GM21447 (cell line): Measurements from ENCODE around the gene REEP3.

Experiments used
- ATAC-seq: cut with Tn5 transposase; IDR thresholded peaks from one replicate; pipeline ENCODE4 v1.9.1; 2021; ENCODE audit not compliant: unreplicated experiment

The REEP3 gene

DNA sequence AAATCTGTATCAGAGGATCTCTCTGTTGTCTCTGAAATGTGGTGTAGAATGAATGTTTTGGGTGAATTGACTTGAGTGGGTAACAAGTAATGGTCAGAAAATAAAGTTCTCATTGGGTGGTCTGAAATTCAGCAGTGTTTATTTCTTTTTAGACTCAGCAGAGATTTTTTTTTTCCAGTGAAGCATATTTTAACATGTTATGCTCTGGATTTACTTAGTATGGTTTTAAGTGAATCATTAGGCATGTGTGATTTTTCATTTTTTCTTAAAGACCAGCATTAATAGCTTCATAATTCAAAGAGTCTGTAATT lies 63.5 kb downstream of the REEP3 start:
- ATAC-seq, result no peak

DNA sequence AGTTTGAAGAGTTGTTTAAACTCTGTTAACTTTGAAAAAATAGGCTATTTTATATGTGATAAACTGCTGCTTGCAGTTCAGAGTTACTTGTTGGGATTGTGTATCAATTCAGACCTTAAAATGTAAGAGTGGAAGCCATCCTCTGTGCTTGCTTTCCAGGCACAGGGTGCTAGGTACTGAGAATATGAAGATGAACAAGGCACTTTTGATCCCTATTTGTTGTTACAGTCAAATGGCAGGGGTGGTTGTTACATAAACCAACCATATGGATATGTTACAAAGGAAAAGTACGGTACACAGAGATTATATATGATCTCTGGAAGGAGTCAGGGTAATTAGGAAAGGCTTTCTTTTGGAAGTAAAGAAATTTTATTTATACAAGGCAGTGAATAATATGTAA lies 63.8 kb downstream of the REEP3 start:
- no peak for ATAC-seq

DNA sequence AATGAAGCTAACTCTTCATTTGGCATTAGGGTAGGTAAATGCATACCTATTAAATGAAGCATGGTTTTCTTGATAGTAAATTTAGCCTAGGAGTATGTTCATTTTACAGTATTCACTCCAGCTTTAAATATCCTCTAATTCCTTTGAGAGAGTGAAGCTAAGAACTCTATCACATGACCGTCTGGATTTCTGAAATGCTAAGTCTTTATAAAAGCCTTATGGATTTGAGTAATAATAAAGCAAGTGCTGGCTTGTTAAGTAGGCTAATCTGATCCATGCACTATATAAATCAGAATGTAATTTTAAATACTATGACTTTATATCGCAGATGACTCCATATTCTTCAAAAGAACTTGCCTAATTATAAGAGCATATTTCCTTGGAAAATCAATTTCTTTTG lies 64.8 kb downstream of the REEP3 start:
- ATAC-seq, result no peak

DNA sequence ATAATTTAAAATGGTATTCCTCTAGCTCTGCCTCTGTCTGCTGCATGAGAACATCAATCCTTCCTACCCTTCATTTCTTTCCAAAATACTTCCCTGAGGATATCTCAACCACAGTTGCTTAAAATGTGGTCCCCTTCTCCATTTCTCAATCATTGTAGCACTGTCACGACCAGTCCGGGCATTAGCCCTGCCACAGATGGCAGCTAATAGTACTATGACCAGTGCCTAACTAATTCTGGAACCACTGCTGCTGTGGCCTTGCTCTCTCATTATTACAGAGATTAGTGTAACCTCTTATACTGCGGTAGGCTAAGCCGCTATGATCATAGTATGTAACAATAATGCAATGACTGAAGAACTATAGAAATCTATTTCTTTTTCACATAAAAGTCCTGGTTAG lies 66.0 kb downstream of the REEP3 start:
- no peak for ATAC-seq

DNA sequence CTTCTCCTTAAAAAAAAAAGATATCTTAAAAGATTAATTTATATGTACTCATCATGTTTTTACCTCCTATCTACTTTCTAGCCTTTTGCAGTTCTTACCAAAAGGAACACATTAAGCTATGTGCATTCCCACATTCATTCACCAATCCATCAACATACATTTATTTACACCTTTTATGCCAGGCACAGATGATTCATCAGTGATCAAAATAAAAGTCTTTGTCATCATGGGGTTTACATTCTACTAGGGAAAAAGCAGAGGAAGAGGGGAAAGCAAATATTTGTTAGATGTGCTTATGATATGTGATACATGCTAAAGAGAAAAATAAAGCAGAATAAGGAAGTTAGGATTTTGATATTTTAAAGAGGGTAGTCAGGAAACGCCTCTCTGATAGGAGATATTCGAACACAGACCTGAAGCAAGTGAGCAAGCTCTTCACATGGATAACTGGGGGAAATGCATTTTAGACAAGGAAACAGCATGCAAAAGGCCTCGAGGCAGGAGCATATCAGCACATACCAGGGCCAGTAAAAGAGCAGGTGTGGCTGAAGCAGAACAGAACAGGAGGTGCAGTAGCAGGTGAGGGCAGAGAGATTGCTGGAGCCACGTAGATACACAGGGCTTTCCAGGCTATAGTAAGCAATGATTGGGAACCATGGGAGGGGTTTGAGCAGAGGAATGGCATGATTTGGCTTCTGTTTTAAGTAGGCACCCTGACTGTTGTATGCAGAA lies 67.4 kb downstream of the REEP3 start:
- ATAC-seq, result no peak

DNA sequence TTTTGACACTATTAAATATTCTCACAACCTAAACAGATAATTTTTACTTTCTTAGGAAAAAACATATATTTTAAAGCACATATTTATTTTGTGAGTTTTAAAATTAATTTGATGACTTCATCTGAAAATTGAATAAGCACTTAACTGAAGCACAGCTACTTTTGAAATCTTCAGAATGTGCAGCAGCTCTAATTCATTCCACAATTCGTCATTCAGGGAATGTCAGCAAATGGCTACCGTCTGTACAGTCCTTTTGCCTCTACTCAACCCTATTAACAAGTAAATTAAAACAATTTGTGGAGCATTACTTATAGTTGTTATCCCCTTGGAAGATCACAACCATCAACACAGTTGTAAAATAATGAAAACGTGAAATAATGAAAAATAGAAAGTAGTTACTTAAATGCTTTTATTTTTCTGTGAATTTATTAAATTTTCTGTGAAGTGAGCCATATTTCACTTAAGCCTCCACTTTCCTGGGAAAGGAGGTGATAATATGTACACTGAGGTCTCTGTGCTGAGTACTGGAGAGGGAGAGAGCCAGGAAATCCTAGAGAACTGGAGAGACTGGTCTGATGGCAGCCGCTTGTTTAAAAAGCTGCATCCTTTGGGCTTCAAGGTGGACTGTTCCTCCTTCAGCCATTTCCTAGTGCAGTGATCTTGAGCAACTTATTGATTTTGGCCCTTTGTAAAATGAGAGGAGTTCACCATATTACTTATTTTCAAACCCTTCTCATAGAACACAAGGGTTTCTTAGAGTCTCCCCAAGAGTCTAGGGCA lies 70.6 kb downstream of the REEP3 start:
- ATAC-seq, result no peak

DNA sequence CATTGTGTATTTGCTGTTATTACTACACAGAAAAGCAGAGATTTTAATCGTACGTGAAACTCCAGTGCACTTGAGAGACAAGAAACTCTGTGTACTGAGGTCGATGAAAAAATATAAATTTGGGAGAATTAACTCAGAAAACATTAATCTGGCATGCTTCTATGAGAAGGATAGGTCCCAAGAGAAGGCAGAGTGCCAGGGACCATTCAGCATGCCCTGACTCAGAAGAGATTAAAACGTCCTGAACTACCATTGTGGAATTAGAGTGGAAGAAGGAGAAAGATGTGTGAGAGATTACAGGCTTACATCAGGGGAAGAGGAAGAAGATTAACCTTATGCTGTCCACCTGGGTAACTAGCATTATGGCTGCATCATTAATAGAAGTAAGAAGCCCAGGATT lies 72.4 kb downstream of the REEP3 start:
- no peak for ATAC-seq

DNA sequence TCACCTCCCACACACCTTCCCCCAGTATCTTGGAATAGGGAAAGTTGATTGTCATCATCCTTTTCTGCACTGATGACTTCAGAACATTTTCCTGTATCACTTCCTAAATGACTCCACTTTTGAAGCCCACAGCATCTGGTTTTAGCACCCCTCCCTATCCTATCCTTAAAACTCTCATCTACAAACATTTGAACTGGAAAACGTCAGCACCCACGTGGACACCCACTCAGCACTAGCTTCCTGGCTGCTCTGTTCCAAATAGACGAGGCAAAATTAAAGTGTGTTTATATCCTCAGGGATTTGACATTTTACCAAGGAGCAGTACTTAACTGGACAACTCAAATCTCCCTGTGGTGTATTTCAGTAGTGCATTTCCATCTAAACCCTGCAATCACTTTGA lies 73.9 kb downstream of the REEP3 start:
- ATAC-seq, result no peak

DNA sequence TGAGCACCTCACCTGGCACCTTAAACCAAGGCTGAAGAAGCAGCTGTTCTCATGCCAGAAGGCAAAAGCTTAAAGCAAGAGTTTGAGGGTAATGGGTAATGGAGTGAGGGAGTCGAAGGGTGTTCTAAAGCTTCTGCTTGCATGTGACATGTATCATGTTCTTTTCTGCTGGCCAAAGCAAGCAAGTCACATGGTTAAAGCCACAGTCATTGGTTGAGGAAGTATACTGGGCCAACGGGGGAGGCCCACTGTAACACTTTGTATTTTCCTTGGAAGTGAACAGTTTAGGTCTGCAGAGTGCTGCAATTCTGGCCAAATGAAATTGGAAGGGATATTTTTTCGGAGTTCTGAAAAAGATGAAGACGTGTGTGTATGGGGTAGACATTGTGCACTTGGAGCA lies 75.7 kb downstream of the REEP3 start:
- no peak for ATAC-seq

DNA sequence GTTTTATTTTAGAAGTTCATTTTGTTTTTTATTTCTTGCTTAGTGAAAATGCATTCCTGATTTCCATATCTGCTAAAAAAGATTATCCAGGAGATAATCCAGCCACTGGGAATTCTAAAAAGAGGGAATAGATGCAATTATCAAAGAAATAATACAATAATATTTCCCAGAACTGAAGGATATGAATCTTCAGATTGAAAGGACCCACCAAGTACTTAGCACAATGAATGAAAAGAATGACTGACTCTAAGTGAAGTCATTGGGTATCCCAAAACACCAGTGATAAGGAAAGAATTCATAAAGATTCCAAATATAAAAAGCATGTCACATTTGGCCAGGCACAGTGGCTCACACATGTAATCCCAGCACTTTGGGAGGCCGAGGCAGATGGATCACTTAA lies 79.3 kb downstream of the REEP3 start:
- no peak for ATAC-seq

DNA sequence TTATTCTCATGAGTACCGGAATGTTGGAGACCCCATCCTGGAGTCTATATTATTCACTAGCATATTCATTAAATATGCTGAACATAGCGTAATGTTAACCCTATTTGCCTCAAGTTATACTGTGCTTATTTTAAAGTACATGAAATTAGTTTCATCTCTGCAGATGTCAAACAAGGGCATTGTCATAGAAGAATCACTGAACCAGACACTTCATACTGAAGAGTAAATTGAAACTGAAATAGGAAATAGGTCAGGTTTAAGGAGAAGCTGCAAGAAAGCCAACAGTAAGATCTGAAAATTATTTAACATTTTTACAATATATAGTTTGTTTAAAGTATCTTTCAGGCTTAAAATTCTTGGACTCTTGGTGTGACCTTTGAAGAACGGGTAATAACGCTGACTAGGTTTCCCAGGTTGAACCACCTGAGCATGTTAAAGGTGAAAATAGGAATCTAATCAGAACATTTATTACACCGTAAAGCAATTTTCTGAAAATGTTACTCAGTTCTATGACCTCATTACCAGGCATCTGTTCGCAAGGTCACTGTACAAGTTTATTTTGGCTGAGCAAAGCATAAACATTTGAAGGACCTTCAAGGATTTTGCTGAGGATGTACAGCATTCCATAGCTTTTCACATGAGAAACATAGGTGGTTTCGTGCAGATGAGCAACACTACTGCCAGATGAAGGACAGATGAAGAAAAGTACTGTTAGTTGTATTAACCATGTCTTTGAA lies 82.7 kb downstream of the REEP3 start:
- ATAC-seq, result peak; percentile 61

DNA sequence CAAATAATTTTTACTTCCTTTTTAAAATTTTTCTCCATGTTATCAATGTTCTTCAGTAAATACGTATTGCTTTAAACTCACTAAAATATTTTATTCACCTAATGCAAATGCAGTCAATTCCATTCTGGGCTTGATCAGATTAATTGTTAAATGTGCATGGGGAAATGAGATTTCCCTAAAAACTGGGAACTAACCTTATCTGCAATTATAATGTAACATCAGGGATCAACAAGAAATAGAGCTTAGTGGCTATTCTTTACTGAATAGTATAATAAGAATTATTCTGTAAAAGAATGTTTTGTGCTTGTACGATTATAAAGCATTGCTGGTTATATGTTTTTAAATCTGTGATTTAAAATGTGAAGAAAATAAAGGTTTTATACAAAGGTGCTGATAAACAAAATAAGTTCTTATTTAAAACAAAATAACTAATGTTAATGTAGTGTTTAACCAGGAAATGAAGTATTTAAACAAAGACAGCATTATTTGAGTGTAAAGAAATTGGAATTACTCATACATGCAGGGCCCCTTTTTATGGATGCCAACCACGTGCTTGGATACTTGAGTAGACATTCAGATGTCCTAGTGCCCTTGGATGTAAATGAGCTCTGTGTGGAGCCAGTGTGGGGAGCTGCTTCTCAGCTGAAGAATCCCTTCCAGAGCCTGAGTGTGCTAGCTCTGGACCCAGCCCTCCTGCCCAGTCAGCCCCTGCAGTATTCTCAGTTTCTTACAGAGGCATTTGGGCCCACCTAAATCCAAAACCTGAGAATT lies 84.2 kb downstream of the REEP3 start:
- no peak for ATAC-seq

DNA sequence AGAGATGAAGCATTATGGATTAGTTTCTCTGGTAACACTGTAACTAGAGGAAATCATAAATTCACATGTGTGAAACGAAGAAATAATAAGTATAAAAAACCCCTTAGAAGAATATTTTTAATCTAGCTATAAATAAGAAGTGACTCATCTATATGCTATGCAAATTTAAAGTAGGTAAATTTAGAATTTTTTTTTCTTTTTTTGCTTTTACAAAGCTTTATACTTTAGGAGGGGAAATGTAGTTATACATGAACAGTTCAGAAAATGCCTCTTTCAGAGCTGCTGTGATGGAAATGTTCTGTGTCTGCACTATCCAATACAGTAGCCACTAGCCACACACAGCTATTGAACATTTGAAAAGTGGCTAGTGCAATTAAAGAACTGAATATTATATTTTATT lies 87.3 kb downstream of the REEP3 start:
- no peak for ATAC-seq

DNA sequence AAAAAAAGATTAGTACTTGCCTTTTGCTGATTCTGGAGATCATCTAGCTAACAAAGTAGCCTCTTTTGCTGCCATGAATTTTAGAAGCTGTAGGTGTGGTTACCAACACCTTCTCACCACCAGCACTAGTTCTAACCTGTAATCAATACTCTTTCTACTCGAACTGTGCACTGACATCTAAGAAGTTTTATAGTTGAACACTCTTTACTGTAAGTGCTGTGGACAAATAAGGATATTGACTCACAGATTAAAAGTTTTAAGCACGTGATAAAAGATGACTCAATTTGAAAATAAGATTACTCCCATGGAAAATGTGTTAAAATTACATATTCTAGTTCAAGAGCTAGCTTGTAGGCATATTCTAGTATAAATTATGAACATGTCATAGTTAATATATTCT lies 89.9 kb downstream of the REEP3 start:
- no peak for ATAC-seq

DNA sequence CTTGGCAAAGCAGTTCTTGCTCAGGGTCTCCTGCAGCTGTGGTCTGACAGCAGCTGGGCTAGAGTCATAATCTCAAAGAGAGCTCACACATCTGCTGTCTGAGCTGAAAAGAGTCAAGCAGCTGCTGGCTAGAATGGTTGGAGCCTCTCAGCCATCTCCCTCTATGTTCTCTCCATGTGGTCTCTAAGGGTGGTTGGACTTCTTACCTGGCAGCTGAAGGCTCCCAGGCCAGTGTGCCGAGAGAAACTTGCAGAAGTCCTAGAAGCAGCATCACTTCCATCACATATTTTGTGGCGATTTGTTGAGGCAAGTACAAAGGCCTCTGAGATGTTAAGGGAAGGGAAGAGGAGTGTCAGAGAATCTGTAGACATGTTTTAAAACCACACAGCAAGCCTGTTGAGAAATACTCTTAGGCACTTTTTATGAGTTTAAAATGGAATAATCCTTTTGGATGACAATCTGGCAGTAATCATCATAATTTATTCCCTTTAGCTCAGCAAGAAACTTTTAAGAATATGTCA lies 93.2 kb downstream of the REEP3 start:
- ATAC-seq, result no peak

DNA sequence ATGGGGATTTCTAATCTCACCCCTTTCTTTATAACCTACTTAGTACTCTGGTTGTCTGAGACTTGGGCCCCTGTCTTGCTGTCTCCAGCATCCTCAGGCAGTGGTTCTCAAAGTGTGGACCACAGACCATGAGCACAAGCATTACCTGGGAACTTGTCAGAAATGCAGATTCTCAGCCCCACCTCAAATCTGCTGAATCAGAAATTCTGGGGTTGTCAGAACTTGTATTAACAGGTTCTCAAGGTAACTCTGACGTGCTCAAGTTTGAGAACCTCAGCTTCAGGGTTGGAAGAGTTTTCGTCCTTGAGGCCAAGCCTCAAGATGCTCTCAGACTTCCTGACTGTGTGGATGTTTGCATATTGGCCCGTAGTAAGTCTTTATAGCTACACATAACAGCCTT lies 97.4 kb downstream of the REEP3 start:
- ATAC-seq, result no peak

DNA sequence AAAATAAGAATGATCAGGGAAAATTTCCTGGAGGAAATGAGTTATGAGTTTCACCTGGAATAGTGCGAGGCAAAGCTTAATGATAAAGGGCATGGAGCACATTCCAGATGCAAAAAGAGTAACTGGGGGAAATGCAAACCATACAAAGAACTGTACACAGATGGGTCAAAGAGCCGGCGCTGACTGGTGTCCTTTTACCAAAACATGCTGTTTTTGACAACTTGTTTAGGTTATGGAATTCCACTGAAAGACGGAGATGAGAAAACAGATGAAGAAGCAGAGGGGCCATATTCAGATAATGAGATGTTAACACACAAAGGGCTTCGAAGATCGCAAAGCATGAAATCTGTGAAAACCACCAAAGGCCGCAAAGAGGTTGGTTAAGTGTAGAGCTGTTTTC lies 98.2 kb downstream of the REEP3 start:
- ATAC-seq, result no peak

DNA sequence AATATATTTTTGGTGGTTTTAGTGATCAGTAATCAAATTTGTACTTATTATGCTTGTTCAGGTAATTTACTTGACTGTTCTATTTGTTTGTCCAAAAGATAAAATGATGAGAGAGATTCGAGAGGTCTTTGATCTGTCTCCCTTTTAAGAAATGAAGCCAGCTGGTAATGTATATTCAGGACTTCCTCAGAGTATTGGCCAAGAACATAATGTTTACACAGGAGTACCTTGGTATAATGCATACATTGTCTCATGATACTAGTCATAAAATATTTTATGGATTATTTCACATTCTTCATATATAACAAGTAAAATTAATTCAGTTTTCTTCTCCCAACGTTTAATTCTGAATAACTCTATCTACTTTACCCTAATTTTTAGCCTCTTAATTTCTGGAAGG lies 100.9 kb downstream of the REEP3 start:
- ATAC-seq, result no peak

DNA sequence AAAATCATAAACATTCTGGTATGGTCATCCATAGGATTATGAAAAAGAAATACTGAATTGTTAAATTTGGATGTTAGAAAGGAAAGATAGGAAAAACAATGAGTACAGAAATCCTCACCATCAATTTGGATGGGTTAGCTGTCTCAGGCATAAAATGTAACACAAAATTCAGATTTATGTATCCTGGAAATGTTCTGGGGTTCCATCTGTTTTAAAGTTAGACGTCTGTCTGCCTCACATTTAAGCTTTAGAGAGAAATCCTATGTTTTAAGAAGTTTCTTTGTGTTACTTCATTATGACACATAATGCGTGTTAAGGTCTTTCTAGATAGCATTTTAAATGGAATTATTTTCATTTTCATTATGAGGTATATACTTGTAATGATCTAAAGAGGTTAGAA lies 103.5 kb downstream of the REEP3 start:
- ATAC-seq, result no peak

DNA sequence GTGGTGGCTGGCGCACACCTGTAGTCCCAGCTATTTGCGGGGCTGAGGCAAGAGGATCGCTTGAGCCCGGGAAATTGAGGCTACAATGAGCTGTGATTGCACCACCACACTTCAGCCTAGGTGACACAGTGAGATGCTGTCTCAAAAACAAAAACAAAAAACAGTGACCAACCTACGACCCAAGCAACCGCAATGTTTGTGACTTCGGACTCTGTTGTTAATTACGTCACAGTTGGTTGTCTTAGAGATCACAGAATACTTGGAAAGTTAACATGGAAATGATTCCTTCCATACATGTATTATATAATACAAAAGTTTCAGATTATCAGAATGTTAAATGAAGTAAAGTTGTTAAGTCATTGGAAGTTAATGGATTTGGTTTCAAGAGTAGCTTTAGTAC lies 106.2 kb downstream of the REEP3 start:
- ATAC-seq, result no peak

DNA sequence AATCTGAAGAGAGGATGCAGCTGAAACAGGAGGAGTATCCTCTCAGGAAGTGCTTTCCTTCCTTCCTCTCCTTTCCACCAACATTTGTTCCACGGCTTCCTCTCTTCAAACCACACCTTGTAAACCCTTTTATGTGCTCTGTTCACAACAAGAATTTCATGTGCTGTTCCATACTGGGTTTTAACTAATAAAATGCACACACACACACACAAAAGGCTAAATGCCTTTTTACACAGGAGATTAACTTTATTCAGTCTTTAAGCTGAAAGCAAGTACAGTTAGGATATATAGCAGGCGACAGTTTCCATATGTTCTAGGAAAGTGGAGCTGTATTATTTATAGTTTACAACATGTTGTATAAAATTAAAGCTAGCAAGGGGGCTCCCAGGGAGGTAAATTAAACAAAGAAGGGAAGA lies 106.7 kb downstream of the REEP3 start:
- ATAC-seq, result no peak
